Neutrophil (primary cell): ENCODE data around the gene PLEKHA7.
A peak's percentile ranks its signal among the peaks of the same experiment; 100 is the strongest.
"Not testable (repeated sequence)": the region's sequence is repeated elsewhere in the genome, so short reads cannot be mapped to it uniquely, and the experiment has no call there.

Source experiments
- H3K27ac ChIP-seq: fragments of 200-600 bp; sonication (generic); 2 replicates; pipeline ENCODE4 v1.5.1; 2016; ENCODE audit warnings: mild to moderate bottlenecking, moderate library complexity
- H3K27me3 ChIP-seq: fragments of 200-600 bp; sonication (generic); 2 replicates; pipeline ENCODE4 v1.6.0; 2016; ENCODE audit warnings: mild to moderate bottlenecking
- H3K36me3 ChIP-seq: fragments of 200-600 bp; sonication (generic); 2 replicates; pipeline ENCODE4 v1.5.1; 2017
- H3K4me1 ChIP-seq, 2 experiments: fragments of 200-600 bp in 1 of 2; sonication (generic) in 1 of 2; 1 replicate in 1 of 2; 2 replicates in 1 of 2; pipeline versions ENCODE4 v1.5.1 to v1.6.1; 2013 to 2016; ENCODE audit warnings: low read depth in 1 of 2, low read length in 1 of 2, mild to moderate bottlenecking in 1 of 2, moderate library complexity in 1 of 2; ENCODE audit not compliant: control insufficient read depth in 1 of 2, insufficient read depth in 1 of 2
- H3K4me3 ChIP-seq, 2 experiments: fragments of 200-600 bp in 1 of 2; sonication (generic) in 1 of 2; 1 replicate in 1 of 2; 2 replicates in 1 of 2; pipeline ENCODE4 v1.5.1; 2013 to 2016; ENCODE audit warnings: low read depth in 1 of 2, low read length in 1 of 2, mild to moderate bottlenecking in 1 of 2, moderate library complexity in 1 of 2
- H3K9me3 ChIP-seq: fragments of 200-600 bp; sonication (generic); 2 replicates; pipeline ENCODE4 v1.5.1; 2016
- TF ChIP-seq, protein P1 (sequence below): fragments of 200-600 bp; sonication (generic); IDR thresholded peaks from 2 replicates; pipeline ENCODE4 v1.5.1; 2016; ENCODE audit warnings: antibody characterized with exemption

Gene PLEKHA7

DNA sequence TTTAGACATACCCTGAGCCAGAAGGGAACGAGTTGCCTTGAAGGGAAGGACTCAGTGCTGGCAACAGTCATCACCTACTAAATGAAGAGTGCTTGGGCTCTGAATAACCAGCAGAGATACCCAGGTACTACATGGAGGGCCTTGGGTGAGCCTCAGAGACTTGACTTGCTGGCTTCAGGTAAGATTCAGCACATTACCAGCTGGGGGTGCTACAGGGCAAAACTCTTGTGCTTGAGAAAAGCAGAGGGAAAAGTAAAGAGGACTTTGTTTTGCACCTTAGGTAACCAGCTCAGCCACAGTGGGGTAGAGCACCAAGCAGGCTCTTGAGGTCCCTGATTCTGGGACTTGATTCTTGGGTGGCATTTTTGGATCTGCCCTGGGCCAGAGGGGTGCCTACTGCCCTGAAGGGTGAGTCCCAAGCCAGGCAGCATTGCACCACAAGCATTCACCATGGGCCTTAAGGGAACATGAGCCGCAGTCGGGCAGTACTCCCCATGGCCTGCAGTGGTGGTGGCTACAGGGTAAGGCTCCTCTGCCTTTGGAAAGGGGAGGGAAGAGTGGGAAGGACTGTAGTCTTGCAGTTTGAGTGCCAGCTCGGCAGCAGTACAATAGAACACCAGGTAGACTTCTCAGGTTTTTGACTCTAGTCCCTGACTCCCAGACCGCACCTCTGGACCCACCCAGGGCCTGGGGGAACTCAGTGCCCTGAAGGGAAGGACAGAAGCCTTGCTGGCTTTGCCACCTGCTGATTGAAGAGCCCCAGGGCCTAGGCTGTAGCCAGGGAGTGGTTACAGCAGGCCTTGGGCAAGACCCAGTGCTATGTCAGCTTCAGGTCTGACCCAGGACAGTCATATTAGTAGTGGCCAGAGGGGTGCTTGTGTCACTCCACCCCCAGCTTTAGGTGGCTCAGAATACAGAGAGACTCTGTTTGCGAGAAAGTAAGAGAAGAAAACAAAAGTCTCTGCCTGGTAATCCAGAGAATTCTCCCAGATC, 22.7 kb upstream of the PLEKHA7 start:
- TF ChIP-seq, protein P1, sequence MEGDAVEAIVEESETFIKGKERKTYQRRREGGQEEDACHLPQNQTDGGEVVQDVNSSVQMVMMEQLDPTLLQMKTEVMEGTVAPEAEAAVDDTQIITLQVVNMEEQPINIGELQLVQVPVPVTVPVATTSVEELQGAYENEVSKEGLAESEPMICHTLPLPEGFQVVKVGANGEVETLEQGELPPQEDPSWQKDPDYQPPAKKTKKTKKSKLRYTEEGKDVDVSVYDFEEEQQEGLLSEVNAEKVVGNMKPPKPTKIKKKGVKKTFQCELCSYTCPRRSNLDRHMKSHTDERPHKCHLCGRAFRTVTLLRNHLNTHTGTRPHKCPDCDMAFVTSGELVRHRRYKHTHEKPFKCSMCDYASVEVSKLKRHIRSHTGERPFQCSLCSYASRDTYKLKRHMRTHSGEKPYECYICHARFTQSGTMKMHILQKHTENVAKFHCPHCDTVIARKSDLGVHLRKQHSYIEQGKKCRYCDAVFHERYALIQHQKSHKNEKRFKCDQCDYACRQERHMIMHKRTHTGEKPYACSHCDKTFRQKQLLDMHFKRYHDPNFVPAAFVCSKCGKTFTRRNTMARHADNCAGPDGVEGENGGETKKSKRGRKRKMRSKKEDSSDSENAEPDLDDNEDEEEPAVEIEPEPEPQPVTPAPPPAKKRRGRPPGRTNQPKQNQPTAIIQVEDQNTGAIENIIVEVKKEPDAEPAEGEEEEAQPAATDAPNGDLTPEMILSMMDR = no peak
- peaks cover 18% of the 10 kb centered on the region for H3K27me3 ChIP-seq
- no peak overlapping the region for H3K27ac ChIP-seq
- H3K9me3 ChIP-seq = no peaks in the 10 kb centered on the region
- H3K4me3 ChIP-seq = no peak overlapping the region
- H3K4me1 ChIP-seq = no peaks in the 10 kb centered on the region
- no peaks in the 10 kb centered on the region for H3K36me3 ChIP-seq

DNA sequence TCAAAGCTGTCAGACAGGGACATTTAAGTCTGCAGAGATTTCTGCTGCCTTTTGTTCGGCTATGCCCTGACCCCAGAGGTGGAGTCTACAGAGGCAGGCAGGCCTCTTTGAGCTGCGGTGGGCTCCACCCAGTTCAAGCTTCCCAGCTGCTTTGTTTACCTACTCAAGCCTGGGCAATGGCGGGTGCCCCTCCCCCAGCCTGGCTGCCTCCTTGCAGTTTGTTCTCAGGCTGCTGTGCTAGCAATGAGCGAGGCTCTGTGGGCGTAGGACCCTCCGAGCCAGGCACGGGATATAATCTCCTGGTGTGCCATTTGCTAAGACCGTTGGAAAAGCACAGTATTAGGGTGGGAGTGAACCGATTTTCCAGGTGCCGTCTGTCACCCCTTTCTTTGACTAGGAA, 19.8 kb upstream of the PLEKHA7 start:
- H3K9me3 ChIP-seq, H3K27ac ChIP-seq, H3K27me3 ChIP-seq, H3K4me1 ChIP-seq, H3K36me3 ChIP-seq, H3K4me3 ChIP-seq: not testable (repeated sequence)

DNA sequence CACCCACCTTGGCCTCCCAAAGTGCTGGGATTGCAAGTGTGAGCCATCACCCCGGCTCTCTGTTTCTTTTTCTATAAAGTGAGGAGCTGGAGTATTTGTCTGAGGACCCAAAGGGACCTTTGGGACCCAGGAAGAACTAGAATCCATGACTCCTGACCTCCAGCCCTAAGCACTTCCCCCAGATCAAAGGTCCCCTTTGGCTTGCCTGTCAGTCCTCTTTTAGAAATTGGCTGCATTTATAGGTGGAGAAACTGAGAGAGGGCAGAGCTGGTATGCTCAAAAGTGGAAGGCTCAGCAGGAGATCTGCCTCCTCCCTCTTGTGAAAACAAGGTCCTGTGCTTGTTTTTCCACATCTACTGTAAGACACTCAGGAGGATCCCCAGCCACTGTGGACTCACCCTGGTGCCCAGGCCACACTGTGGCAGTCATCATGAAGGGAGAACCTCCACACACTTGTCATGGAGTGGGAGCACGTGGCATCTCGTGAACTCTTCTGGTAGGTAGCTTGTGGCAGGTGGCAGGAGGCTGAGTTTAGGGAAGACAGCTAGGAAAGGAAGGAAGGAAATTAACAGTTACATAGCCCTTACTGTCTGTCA, 12.4 kb upstream of the PLEKHA7 start:
- peaks cover 19 to 20% of the 10 kb centered on the region in 2 experiments for H3K4me1 ChIP-seq
- H3K9me3 ChIP-seq = no peaks in the 10 kb centered on the region
- peak overlapping the region; percentile 54 for H3K27ac ChIP-seq
- H3K27me3 ChIP-seq = peaks cover 13% of the 10 kb centered on the region
- TF ChIP-seq, protein P1 = no peak
- no peak overlapping the region for H3K4me3 ChIP-seq
- H3K36me3 ChIP-seq = no peaks in the 10 kb centered on the region

DNA sequence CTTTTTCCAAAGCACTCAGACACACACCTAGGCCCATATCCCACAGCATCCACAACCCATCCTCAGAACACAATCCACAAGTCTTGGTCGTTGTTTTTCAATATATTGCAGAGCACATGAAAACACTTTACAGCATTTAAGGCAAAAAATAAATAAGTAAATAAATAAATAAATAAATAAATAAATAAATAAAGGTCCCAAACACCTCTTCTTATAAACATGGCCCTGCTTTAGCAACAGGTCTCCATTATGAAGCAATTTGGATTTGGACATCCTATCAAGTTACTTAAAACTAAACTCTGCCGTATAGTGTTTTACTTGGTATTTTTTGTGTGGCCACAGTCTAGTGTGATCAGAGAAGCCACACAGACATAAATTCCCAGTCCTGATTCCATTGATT, 10.7 kb upstream of the PLEKHA7 start:
- Histone ChIP-seq H3K27me3 (peaks cover 16% of the 10 kb centered on the region), H3K4me1 (peaks cover 19 to 20% of the 10 kb centered on the region in 2 experiments), H3K4me3 (no peak overlapping the region), H3K36me3 (no peaks in the 10 kb centered on the region), H3K9me3 (no peaks in the 10 kb centered on the region), H3K27ac (no peak overlapping the region)
- TF ChIP-seq, protein P1 = no peak

DNA sequence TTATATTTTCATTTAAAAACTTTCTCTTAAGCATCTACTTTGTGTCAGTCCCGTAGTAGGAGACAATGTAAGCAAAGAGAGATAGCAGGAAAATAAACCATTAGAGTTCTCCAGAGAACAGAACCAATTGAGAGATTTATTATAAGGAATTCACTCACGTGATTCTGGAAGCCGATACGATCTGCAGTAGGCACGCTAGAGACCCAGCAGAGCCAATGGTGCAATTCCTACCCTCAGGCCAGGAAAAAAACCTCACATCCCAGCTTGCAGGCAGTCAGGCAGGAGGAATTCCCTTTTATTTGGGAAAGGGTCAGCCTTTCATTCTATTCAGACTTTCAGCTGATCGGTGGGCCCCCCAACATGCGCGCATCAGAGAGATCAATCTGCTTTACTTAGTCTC, 7.3 kb upstream of the PLEKHA7 start:
- Histone ChIP-seq H3K4me1 (peaks cover 10% of the 10 kb centered on the region in 2 experiments), H3K36me3 (no peaks in the 10 kb centered on the region), H3K27me3 (peaks cover 50% of the 10 kb centered on the region), H3K4me3 (no peak overlapping the region), H3K9me3 (no peaks in the 10 kb centered on the region), H3K27ac (no peak overlapping the region)
- TF ChIP-seq, protein P1 = no peak

DNA sequence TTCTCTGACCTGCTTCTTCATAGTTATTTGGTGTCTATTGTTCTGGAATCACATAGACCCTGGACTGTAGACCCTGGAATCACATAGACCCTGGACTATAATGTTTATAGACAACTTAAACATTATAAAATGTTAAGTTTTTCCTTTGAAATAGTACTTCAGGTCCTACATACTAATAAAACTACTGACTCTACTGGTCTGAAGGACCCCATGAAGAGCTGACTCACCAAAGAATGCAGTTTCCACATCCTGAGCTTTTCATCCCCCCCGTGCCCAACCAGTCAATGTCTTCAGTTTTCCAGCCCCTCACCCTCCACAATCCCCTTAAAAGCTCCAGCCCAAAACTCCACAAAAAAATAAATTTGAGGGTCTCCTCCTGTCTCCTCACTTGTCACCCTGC, 6.6 kb upstream of the PLEKHA7 start:
- H3K27ac ChIP-seq = no peak overlapping the region
- H3K9me3 ChIP-seq = no peaks in the 10 kb centered on the region
- H3K4me3 ChIP-seq = no peak overlapping the region
- H3K4me1 ChIP-seq = peaks cover 3 to 6% of the 10 kb centered on the region in 2 experiments
- no peaks in the 10 kb centered on the region for H3K36me3 ChIP-seq
- TF ChIP-seq, protein P1 = no peak
- peaks cover 57% of the 10 kb centered on the region for H3K27me3 ChIP-seq
